RWPE2 (cell line): ENCODE measurements around the gene C19orf53.

ENCODE experiments used
- ATAC-seq: fragments of 200-7000 bp; cut with Tn5 transposase; 3 replicates; pipeline ENCODE4 v1.9.1; 2021; ENCODE audit warnings: low read depth
- DNase-seq: peaks from one replicate; pipeline ENCODE4 v3.0.0-alpha.2; 2020; ENCODE audit warnings: low spot score
- H3K27ac ChIP-seq: fragments of 450-650 bp; 2 replicates; pipeline ENCODE4 v1.5.1; 2017; ENCODE audit warnings: mild to moderate bottlenecking; ENCODE audit not compliant: poor library complexity, severe bottlenecking
- H3K27me3 ChIP-seq: fragments of 250-450 bp; sonication (Bioruptor Pico); 2 replicates; pipeline ENCODE4 v1.5.1; 2021; ENCODE audit warnings: mild to moderate bottlenecking, moderate library complexity; ENCODE audit not compliant: insufficient read depth, poor library complexity, severe bottlenecking
- H3K36me3 ChIP-seq: fragments of 250-450 bp; sonication (Bioruptor Pico); 2 replicates; pipeline ENCODE4 v1.5.1; 2020; ENCODE audit warnings: low read depth, mild to moderate bottlenecking, moderate library complexity
- H3K4me1 ChIP-seq: fragments of 250-450 bp; sonication (Bioruptor Pico); 2 replicates; pipeline ENCODE4 v1.5.1; 2021; ENCODE audit warnings: mild to moderate bottlenecking, moderate library complexity; ENCODE audit not compliant: insufficient read depth, poor library complexity, severe bottlenecking
- H3K4me3 ChIP-seq: fragments of 250-450 bp; sonication (Bioruptor Pico); 2 replicates; pipeline ENCODE4 v1.5.1; 2021; ENCODE audit warnings: mild to moderate bottlenecking, moderate library complexity; ENCODE audit not compliant: severe bottlenecking
- H3K9me3 ChIP-seq: fragments of 250-450 bp; sonication (Bioruptor Pico); 2 replicates; pipeline ENCODE4 v1.5.1; 2021; ENCODE audit warnings: mild to moderate bottlenecking, moderate library complexity; ENCODE audit not compliant: severe bottlenecking
- CTCF ChIP-seq: fragments of 450-650 bp; IDR thresholded peaks from one replicate; pipeline ENCODE4 v1.5.1; 2017; ENCODE audit warnings: mild to moderate bottlenecking, moderate library complexity; ENCODE audit not compliant: poor library complexity, severe bottlenecking

C19orf53 gene

DNA sequence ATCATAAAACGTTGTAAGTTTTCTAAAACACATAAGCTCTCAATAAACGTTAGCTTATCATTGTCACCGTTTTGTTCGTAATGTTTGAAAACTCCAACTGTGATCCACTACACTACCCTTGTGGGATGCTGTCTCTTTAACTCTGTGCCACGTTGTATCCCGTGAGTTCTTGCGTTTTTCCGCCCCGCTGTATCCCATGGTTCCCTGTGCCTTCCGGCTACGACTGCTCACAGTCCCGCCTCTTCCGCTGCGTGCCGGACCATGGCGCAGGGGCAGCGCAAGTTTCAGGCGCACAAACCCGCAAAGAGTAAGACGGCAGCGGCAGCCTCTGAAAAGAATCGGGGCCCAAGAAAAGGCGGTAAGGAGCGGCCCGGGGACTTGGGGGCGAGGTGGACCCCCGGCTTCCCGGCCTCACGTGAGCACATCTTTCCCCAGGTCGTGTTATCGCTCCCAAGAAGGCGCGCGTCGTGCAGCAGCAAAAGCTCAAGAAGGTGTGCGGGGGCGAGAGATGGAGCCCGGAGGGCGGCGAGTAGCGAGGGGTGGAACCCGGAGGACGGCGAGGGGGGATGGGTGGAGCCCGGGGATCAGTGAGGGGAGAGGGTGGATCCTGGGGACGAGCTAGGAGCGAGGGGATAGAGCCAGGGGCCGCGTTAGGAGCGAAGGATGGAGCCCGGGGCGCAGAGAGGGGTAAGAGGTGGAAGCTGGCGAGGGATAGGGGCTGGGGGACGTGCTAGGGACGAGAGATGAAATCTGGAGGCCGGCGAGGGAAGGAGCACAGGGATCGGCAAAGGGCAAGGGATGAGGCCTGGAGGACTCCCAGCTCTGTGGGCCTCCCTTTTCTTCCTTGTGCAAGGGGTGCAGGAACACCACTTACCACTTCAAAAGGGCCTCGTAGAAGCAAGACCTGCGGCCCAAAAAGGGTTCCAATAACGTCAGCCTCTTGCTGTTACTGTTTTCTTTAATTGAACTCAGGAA lies at the start of gene C19orf53:
TSS of gene C19orf53 (plus strand) at position 240 of the 975 bp plus-strand sequence. CDS start at position 262, 22 bp downstream.
- TF ChIP-seq CTCF, result no peak

GRCh38 chr19:13726323-13726722 lies 47.9 kb upstream of the C19orf53 start:
- Histone ChIP-seq H3K4me3 (no peak overlapping the region), H3K27me3 (no peaks in the 10 kb centered on the region), H3K9me3 (no peaks in the 10 kb centered on the region), H3K4me1 (peaks cover 10% of the 10 kb centered on the region), H3K36me3 (no peaks in the 10 kb centered on the region), H3K27ac (no peak overlapping the region)
- no peak for ATAC-seq
- TF ChIP-seq CTCF, result no peak
- DNase-seq, result no peak

More for the DNA sequence above, at the start of gene C19orf53:
- Histone ChIP-seq H3K4me1 (peaks cover 6% of the 10 kb centered on the region), H3K4me3 (peak within 1 kb of the TSS; percentile 61), H3K27ac (peak within 1 kb of the TSS; percentile 67), H3K36me3 (peaks cover 62% of the 10 kb centered on the region), H3K27me3 (no peaks in the 10 kb centered on the region), H3K9me3 (no peaks in the 10 kb centered on the region)
- ATAC-seq, result peak; percentile 99
- DNase-seq, result peak; percentile 87

- no peaks in the 10 kb centered on the region for H3K27me3 ChIP-seq
- DNase-seq (no peak), ATAC-seq (no peak)
- no peak for TF ChIP-seq CTCF
- H3K36me3 ChIP-seq, result no peaks in the 10 kb centered on the region
- peaks cover 10% of the 10 kb centered on the region for H3K4me1 ChIP-seq
- no peaks in the 10 kb centered on the region for H3K9me3 ChIP-seq
- no peak overlapping the region for H3K4me3 ChIP-seq
- H3K27ac ChIP-seq, result no peak overlapping the region
Observed at GRCh38 chr19:13727798-13728197, 46.5 kb upstream of the C19orf53 start.

GRCh38 chr19:13729859-13730258 lies 44.4 kb upstream of the C19orf53 start:
- ATAC-seq, result no peak
- H3K36me3 ChIP-seq, result 0 out of 2 replicates have a peak, but pooled peaks cover 8% of the 10 kb centered on the region
- H3K9me3 ChIP-seq, result no peaks in the 10 kb centered on the region
- H3K27me3 ChIP-seq, result no peaks in the 10 kb centered on the region
- H3K4me1 ChIP-seq, result peaks cover 10% of the 10 kb centered on the region
- no peak overlapping the region for H3K4me3 ChIP-seq
- DNase-seq, result no peak
- peak overlapping the region; percentile 96 for H3K27ac ChIP-seq
- no peak for TF ChIP-seq CTCF
